HTERT RPE-1 (cell line): ENCODE data around the gene MPO.

Experiments used
- in situ Hi-C: fragments of 300-500 bp; cut with MboI; formaldehyde crosslinking; loops from 4 replicates; pipeline ENCODE4 v1.14.3; 2020; ENCODE audit warnings: low sequenced_read_pairs

Gene MPO

DNA sequence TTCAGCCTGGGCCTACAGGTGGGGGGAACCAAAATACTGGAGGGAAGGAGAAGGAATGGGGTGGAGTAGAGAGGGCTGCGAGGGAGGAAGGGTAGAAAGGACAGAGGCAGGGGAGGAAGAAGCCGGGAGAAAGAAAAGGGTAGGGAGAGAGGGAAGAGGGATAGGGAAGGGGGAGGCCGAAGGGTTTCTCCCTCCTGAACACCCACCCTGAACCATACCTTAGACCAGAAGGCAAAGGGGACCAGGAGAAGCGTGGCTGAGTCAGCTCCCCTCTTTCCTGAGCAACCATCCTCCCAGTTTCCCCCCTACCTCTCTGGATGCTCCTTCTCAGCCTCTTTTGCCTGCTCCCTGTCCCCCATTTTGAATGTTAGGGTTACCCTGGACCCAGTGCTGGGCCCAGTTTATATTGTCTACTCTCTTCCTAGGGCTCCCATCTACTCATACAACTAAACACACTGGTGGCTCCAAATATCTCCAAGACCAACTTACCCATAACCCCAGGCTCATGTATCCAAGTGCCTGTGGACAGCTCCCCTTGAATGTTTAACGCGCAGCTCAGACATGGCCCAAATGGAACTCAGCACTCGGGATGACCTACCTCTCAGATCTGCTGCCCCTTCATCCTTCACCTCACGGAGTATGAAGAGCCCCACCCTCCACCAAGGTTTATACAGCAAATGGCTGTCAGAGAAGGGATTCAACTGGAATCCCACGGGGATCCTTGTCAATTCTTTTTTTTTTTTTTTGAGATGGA, 40.0 kb upstream of the MPO start:
- in situ Hi-C loops, result no loop called here

DNA sequence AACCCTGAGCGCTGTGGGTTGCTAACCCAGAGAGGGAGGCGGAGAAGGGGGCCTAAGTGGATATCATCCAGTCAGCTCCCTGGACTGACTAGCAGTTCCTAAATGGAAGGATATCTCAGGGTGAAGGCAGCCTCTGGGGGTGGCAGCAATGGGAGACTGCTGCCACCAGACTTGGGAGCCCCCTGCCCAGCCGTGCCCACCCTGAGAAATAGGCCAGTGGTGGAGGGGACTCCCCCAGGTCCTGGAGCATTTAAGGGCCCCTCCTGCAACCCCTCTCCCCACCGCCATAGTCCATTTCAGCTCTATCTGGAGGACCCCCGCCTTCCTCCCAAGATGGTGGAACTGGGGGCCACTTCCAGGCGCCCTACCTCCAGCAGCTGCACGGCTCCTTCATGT, 39.4 kb upstream of the MPO start:
- in situ Hi-C loops, result no loop called here

DNA sequence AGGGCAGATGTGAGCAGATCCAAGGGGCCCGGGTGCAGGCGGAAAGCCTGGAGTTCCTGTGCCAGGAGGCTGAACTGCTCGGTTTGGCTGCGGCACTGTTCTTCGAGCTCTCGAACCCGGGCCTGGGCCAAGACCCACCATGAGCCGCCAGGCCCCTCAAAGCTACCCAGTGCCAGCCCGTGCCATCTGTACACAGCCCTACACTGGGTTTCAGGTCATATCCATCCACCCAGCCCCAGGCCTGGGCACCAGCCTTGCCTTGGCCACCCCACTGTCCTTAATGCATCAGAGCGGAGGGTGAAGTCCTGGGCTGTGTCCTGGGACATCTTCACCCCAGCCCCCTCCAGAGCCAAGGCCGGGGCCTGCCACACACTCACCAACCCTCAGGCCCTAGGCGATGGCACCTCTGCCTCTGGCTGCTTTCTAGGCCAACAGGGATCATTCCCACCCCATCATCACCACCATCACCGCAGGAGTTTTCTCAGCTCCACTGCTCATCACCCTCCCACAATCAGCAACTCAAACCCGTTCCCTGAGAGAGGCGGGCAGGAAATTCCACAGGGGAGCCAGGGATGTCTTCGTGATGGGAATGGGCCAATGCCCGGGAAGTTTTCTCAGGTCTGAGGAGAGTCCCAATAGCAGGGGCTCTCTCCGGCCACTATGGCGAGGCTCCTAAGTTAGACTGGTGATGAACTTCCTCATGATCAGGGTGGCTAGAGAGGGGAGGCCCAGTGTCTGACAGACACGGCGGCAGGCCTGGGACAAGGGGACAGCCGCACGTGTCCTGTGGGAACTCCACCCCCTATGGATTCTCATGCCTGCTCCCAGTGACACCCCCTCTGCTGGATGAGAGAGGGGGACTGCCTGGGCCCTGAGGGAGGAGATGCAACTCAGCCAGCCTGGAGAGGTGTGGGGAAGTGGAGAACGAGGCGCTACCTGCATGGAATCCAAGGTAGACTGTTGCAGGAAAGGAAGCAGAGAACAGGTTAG, 38.7 kb upstream of the MPO start:
- in situ Hi-C loops, result no loop called here

DNA sequence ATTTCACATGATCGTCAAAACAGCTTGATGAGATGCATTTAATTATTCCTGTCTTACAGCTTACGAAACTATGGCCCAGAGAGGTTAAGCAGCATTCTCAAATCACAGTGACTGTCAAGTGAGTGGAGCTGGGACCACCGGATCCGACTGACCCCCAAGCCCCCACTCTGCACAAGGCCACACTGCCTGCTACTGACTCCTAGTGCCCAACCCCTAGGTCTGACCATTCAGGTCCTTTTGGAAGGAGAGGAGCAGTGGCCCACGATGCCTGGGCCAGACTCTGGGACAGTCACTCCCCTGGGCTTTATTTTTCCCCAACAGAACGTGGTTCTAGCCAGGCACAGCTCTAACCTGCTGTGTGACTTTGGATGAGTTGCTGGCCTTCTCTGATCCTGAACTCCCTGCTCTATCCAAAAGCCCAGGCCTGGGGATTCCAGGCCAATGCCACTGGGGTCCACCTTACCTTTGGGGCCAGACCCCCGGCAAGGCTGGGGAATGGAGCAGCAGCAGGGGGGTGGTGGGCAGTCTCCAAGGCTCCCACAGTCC, 38.0 kb upstream of the MPO start:
- in situ Hi-C loops, result no loop called here

- in situ Hi-C loops, result no loop called here
Measured at GRCh38 chr17:58318065-58318481, 37.3 kb upstream of the MPO start.

DNA sequence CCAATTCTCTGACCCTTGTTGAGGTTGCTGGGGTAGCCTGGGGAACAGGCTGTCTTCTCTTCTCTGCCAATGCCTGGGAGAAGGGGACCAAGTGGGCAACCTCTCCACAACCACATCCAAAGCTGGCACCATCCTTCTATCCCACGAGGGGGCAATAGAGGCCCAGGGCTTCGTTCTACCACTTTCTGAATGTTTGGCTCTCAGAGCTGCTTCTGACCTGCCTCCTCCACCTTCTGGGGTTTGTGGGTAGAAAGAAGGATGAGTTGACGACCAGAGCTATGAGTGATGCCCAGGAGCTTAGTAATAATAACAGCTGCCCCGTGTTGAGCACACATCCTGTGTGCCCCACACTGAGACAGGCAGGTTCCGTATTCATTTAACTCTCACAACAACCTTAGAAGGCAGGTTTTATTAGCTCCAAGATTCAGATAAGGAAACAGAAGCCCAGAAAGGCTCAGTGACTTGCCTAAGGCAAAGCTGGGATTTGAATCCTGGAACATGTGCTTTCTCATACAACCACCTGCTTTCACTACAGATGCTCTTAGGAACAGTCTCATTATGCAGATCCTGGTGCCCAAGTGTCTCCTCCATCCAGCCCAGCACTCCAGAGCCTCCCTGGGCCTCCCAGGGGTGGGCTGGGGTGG, 36.8 kb upstream of the MPO start:
- in situ Hi-C loops, result no loop called here

GRCh38 chr17:58316260-58316960, 35.7 kb upstream of the MPO start:
- in situ Hi-C loops, result no loop called here

- in situ Hi-C loops, result no loop called here
Measured at GRCh38 chr17:58315750-58316149, 35.0 kb upstream of the MPO start.

GRCh38 chr17:58315281-58315711, 34.6 kb upstream of the MPO start:
- in situ Hi-C loops, result no loop called here

GRCh38 chr17:58314706-58315015, 33.9 kb upstream of the MPO start:
- in situ Hi-C loops, result no loop called here

- in situ Hi-C loops, result no loop called here
Measured at GRCh38 chr17:58313815-58314705, 33.3 kb upstream of the MPO start.

GRCh38 chr17:58312829-58313228, 32.1 kb upstream of the MPO start:
- in situ Hi-C loops, result no loop called here

DNA sequence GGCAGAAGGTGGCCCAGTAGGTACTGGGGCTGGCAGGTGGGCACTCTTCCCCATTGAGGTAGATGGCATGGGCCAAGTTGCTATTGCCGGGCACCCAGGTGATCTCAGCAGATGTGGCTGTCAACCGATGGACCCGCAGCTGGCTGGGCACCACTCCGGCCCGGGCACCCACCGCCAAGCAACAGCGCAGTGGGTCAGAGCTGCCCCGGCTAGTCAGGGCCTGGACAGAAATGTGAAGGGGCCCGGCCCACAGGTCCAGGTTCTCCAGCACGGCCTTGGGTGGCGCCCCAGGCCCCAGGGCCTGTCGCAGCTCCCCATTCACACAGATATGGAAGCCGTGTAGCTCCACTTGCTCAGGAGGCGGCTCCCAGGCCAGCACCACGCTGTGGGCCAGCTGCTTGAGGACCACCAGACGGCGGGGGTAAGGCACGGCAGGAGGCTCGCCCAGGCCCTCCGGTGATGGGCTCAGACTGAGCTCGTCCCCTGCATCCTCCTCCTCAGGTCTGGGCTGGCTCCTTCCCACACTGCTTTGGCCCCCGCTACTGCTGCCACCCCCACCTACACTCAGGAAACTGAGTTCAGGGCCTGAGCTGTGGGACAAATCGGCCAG, 31.4 kb upstream of the MPO start:
- in situ Hi-C loops, result no loop called here

DNA sequence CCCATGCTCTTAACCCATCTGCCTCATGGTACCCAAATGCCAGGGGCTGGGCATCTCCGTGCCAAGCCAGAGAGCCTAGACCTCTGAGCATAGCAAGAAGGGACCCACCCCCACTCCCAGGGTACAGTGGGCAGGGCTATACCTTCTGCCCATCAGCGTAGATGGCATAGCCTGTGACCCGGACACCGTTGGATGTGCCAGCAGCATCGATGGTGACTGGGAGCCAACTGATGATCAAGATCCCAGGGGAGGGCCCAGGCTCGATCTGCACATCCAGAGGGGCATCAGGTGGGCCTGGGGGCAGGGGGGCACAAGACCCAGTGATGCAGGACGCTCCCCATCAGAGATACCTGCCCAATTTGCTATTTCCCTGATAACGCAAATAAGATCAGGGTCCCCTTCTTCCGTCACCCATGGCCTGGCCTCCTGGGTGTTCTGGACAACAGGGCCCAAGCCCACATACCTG, 30.7 kb upstream of the MPO start:
- in situ Hi-C loops, result no loop called here

DNA sequence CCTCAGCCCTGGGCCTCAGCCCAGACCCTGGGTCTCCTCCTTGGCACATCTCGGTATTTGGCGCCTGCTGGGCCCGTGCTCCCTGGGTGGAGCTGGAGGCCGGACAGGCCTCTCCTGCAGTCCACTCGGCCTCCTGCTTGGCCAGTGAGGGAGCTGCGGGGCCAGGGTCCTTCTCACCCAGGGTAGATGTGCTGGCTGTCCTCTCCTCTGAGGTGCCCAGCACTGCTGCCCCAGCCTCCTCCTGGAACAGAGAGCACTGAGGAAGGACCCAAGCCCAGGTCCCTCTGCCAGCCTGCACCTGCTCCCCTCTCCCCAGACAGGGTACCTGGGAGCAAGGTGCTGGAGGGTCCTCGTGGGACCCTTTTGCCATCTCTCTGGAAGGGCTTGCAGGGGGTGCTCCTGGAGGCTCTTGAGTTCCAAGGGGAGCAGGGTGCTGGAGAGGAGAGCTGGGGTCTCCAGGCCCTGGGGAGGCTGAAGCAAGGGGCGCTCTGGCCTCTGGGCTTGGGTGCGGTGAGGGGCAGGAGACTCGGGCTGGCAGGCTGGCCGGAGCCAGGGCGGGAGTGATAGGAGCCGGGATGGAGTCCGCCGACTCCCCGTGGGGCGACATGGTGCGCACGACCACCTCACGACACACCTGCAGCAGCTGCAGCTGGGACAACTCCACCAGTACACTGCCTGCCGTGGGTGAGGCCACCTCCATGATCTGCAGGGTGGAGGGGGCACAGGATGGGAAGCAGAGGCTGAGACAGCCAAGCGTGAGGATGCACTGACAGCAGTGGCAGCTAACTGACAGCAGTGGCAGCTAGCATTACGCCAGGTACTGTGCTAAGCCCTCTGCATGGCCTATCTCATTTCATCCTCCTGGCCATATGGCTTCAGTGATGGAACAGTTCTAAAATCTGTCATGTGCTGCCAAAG, 30.0 kb upstream of the MPO start:
- in situ Hi-C loops, result no loop called here

GRCh38 chr17:58309918-58310259, 29.2 kb upstream of the MPO start:
- in situ Hi-C loops, result no loop called here

- in situ Hi-C loops, result no loop called here
Measured at GRCh38 chr17:58308985-58309917, 28.5 kb upstream of the MPO start.
